Neural cell (in vitro differentiated cells): ENCODE measurements around the gene ISG15. TPM values are rescaled to one million over a fixed set of nuclear protein-coding genes. Genes with fewer than 3 reads are reported as not detected.

Experiments used
- H2AFZ ChIP-seq: fragments of 200-600, 300-800 bp; sonication (generic), shearing (Covaris generic); 2 replicates; pipeline ENCODE4 v1.6.0; 2014; ENCODE audit warnings: low read depth, mild to moderate bottlenecking, antibody characterized with exemption, low read length, moderate library complexity
- H3F3A ChIP-seq: fragments of 200-600 bp; shearing (Covaris generic); 2 replicates; pipeline ENCODE4 v1.6.1; 2016; ENCODE audit warnings: mild to moderate bottlenecking, moderate library complexity, mixed read lengths, antibody characterized with exemption, low read length; ENCODE audit not compliant: insufficient read depth, poor library complexity, severe bottlenecking
- H3K27ac ChIP-seq: fragments of 200-600, 300-800 bp; sonication (generic), shearing (Covaris generic); 2 replicates; pipeline ENCODE4 v1.5.1; 2014; ENCODE audit warnings: mild to moderate bottlenecking, low read length, moderate library complexity
- H3K27me3 ChIP-seq: fragments of 300-800, 200-600 bp; sonication (generic), shearing (Covaris generic); 2 replicates; pipeline ENCODE4 v1.6.0; 2014; ENCODE audit warnings: mild to moderate bottlenecking, low read depth, low read length, moderate library complexity; ENCODE audit not compliant: insufficient read depth
- H3K36me3 ChIP-seq: fragments of 300-800, 200-600 bp; sonication (generic), shearing (Covaris generic); 2 replicates; pipeline ENCODE4 v1.5.1; 2014; ENCODE audit warnings: mild to moderate bottlenecking, antibody characterized with exemption, low read length, moderate library complexity; ENCODE audit not compliant: insufficient read depth
- H3K4me2 ChIP-seq: fragments of 300-800, 200-600 bp; sonication (generic), shearing (Covaris generic); 2 replicates; pipeline ENCODE4 v1.6.0; 2014; ENCODE audit warnings: mild to moderate bottlenecking, low read length
- H3K4me3 ChIP-seq: fragments of 300-800, 200-600 bp; sonication (generic), shearing (Covaris generic); 2 replicates; pipeline ENCODE4 v1.5.1; 2014; ENCODE audit warnings: mild to moderate bottlenecking, low read length, moderate library complexity
- H3K79me2 ChIP-seq: fragments of 200-600 bp; shearing (Covaris generic); replicated peaks from 2 replicates; pipeline ENCODE4 v1.6.0; 2014; ENCODE audit warnings: mild to moderate bottlenecking, low read length, moderate library complexity; ENCODE audit not compliant: insufficient read depth
- H3K9ac ChIP-seq: fragments of 300-800, 200-600 bp; sonication (generic), shearing (Covaris generic); 2 replicates; pipeline ENCODE4 v1.6.1; 2016; ENCODE audit warnings: mild to moderate bottlenecking, low read length, mixed read lengths
- H3K9me2 ChIP-seq: fragments of 200-600 bp; shearing (Covaris generic); 2 replicates; pipeline ENCODE4 v1.6.1; 2016; ENCODE audit warnings: mild to moderate bottlenecking, low read length, mixed read lengths; ENCODE audit not compliant: insufficient read depth
- H3K9me3 ChIP-seq: fragments of 200-600, 300-800 bp; sonication (generic), shearing (Covaris generic); 2 replicates; pipeline ENCODE4 v1.6.1; 2016; ENCODE audit warnings: mild to moderate bottlenecking, mixed run types, low read length, moderate library complexity, mixed read lengths
- H4K20me1 ChIP-seq: fragments of 200-600 bp; shearing (Covaris generic); 2 replicates; pipeline ENCODE4 v1.6.1; 2016; ENCODE audit warnings: mild to moderate bottlenecking, mixed run types; ENCODE audit not compliant: insufficient read depth
- MXI1 ChIP-seq: fragments of 450-650 bp; conservative IDR thresholded peaks from 2 replicates; pipeline ENCODE4 v1.6.1; 2014; ENCODE audit warnings: antibody characterized with exemption, mild to moderate bottlenecking; ENCODE audit not compliant: poor library complexity, severe bottlenecking
- POLR2AphosphoS5 ChIP-seq: IDR thresholded peaks from 2 replicates; pipeline ENCODE4 v1.6.1; 2012
- REST ChIP-seq: IDR thresholded peaks from 2 replicates; pipeline ENCODE4 v1.6.1; 2012; ENCODE audit warnings: borderline replicate concordance
- TAF1 ChIP-seq: IDR thresholded peaks from 2 replicates; pipeline ENCODE4 v1.6.1; 2012; ENCODE audit warnings: low read depth
- polyA plus RNA-seq: library from polyadenylated mRNA; depleted of rRNA; stranded (reverse); fragments of >200 nt; gene quantifications from 2 replicates; pipeline ENCODE4 v1.2.3, GENCODE V29; 2014

ISG15 gene
- polyA plus RNA-seq, 1 donor from 2014 or later = 8.0 TPM

- Histone ChIP-seq H2AFZ (no peak within 1 kb of the TSS), H3F3A (no peaks in the 10 kb centered on the region)
Measured at GRCh38 chr1:1020000-1020404, 6.7 kb downstream of the ISG15 start, which contains the start of gene AGRN. AGRN (plus strand) TSS chr1:1020120; CDS start chr1:1020173, 53 bp downstream.

GRCh38 chr1:1020415-1021009 is 7.2 kb downstream of the ISG15 start:
- Histone ChIP-seq H3K4me3 (peak overlapping the region; percentile 64), H3K9ac (peak overlapping the region; percentile 60), H3K9me2 (no peaks in the 10 kb centered on the region), H3K36me3 (no peaks in the 10 kb centered on the region), H4K20me1 (no peaks in the 10 kb centered on the region), H3K9me3 (no peaks in the 10 kb centered on the region), H3K4me2 (no peak overlapping the region), H3K27me3 (no peaks in the 10 kb centered on the region), H3K79me2 (peaks cover 4% of the 10 kb centered on the region), H3K27ac (no peak overlapping the region), H3F3A (no peaks in the 10 kb centered on the region), H2AFZ (no peak overlapping the region)
- no peak for TF ChIP-seq POLR2AphosphoS5
- no peak for TF ChIP-seq REST
- TF ChIP-seq TAF1 = peak; percentile 26

More at GRCh38 chr1:1020000-1020404, 6.7 kb downstream of the ISG15 start, which contains the start of gene AGRN:
- Histone ChIP-seq H3K4me3 (peak within 1 kb of the TSS; percentile 64), H3K9me2 (no peaks in the 10 kb centered on the region), H3K27ac (no peak within 1 kb of the TSS), H3K9ac (peak within 1 kb of the TSS; percentile 63), H3K27me3 (no peaks in the 10 kb centered on the region), H3K9me3 (no peaks in the 10 kb centered on the region), H4K20me1 (no peaks in the 10 kb centered on the region), H3K4me2 (no peak within 1 kb of the TSS), H3K36me3 (no peaks in the 10 kb centered on the region), H3K79me2 (peaks cover 4% of the 10 kb centered on the region)
- TF ChIP-seq MXI1 = peak; percentile 75
- no peak for TF ChIP-seq REST
